Right kidney (tissue), 1 donor: ENCODE results near the gene P2RY6.

Experiments
- DNase-seq: peaks from one replicate; pipeline ENCODE4 v3.0.0-alpha.2; 2016

The P2RY6 gene

DNA sequence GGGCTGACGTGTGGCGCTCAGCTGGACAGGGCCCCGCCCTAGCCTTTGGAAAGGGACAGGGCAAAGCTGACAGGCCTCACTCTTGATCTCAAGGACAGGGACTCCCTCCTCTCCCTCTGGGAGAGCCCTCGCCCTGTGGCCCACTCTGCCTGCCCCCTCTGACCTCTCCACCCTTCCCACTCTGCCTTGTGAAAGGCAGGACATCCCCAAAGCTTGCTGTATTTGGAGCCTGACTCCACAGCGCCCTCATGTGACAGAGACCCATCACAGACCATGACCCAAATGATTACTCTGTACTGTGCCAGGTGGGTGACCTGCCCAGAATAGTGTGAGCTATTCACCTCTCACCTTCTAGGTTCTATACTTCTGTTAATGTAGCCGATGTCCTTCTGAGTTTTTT, 35.3 kb upstream of the P2RY6 start:
- DNase-seq, result no peak

DNA sequence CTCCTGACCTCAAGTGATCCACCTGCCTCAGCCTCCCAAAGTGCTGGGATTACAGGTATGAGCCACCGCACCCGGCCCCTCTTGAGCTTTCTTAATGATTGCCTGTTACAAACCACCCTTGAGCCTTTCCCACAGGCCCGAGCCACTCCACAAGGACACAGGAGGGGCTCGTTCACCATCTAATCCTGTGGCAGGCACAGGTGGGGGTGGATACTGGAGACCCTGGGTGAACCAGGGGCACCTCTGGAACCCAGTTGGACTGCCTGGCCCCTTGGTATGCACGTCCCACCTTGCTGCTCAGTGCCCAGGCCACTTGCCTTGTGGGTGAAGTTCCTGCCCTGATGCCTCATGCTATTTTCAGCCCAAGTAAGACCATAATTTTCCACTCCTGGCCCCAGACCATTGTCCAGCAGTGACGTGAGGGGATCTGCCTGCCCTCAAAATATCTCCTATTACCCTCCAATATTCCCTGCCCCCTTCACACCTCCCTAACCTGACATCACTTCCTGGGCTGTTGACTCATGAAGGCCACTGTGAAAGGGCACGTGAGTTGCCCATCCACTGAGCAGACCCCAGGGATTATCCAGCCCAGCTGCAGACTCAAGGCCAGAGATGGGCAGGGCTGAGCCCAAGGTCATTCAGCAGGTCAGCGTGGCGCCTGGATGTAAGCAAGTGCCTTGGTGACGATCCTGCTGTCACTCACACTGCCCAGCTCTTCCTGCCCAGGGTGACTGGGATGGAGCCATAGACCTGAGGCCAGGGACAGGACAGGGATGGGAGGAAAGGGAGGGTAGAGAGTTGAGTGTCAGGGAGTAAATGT, 34.5 kb upstream of the P2RY6 start:
- DNase-seq, result no peak

GRCh38 chr11:73239111-73239521, 33.0 kb upstream of the P2RY6 start:
- no peak for DNase-seq

GRCh38 chr11:73239571-73240189, 32.5 kb upstream of the P2RY6 start:
- DNase-seq, result no peak

- DNase-seq, result no peak
Observed at GRCh38 chr11:73240190-73240781, 31.9 kb upstream of the P2RY6 start.

DNA sequence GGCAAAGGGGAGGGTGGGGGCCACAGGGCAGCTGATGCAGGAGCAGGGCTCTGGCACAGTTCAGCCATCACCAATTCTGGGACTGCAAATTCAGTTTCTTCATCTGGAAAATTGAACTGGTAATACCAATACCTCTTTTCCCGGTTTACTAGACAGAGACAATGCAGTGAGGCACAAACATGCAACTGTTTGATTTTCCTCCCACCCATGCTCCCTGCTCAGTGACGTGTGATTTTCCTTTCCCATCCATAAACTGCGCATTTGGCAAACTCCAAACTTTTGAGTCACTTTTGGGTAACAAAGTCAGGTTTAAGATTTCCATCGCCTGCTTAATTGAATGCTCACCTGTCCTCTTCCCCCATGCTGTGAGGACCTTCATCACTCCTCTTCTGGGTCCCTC, 30.8 kb upstream of the P2RY6 start:
- DNase-seq, result no peak

DNA sequence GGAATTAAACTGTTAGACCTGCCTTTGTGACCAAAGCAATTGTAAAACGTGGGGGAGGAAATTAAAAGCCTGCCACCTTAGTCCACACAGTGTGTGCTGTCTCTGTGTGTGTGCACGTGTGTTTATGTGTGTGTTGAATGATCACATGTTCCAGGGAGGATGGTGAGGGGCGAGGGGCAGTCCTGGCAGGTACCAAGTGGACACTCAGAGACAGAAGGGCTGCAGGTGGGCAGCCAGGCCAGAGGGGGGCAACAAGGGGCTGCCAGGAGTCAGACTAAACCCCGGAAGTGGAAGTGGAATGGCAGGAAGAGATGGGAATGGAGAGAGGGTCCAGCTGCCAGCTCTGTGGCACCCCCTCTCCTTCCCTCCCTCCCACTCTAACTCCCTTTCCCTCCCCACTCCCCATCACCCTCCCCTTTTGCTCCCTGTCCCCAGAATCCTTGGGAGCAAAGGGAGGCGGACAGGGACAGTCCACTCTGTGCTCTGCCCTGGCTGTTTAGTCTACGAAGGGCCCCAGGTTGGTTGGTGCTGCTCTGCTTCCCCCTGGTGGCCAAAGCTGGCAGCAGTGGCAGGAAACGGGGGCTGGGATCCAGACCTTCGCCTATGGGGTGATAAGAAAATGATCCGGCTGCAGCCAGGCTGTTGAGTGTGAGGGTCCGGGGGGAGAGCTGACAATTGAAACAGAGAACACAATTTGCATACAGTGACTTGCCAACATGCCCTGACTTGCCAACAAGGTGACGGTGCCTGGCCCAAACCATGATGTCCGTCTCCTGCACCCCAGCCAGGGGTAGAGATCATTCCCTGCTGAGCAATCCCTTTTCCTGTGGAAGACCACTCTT, 29.7 kb upstream of the P2RY6 start:
- peak; percentile 78 for DNase-seq

GRCh38 chr11:73243093-73243485, 29.0 kb upstream of the P2RY6 start:
- DNase-seq, result no peak

- no peak for DNase-seq
Observed at GRCh38 chr11:73244589-73245240, 27.4 kb upstream of the P2RY6 start.

GRCh38 chr11:73245461-73245860, 26.7 kb upstream of the P2RY6 start:
- no peak for DNase-seq

DNA sequence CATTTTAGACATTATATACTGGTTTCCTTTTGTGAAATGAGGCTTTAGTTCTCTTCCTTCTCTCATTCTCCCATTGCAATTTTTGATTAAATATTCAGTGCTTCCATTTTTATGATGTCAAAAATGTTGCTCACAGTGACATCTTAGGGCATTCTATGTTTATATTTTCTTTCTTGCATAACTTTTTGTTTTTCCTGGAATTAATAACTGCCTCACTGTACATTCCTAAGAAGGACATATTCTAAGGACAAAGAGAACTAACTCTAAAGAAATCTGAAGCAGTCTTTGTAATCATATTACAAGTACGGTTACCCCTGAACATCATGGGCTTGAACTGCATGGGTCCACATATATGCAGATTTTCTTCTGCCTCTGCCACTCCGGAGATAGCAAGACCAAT, 25.8 kb upstream of the P2RY6 start:
- no peak for DNase-seq

DNA sequence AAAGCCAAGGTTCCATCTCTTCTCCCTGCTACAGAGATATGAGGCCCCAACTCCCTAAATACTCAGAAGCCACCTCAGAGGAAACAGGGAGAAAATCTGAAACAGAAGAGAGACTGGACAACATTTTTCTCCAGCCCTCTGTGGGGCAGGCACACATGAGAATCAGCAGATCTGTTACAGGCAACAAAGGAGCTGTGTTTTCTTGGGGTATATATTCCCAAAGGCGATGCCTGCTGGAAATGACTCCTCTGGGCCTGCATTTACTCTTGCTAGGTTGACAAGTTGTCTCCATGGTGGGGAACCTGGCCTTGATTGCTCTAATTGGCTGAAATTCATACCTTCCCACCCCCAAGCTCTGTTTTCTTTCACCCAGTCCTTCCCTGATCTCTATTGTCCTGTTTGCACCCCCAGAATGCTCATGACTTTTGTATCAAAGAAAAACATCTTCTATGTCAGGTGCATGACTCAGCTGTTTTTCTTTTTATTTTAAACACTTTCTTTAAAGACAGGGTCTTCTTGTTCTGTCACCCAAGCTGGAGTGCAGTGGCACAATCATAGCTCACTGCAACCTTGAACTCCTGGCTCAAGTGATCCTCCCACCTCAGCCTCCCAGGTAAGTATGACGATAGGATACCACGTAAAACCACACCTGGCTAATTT, 23.5 kb upstream of the P2RY6 start:
- DNase-seq, result no peak

DNA sequence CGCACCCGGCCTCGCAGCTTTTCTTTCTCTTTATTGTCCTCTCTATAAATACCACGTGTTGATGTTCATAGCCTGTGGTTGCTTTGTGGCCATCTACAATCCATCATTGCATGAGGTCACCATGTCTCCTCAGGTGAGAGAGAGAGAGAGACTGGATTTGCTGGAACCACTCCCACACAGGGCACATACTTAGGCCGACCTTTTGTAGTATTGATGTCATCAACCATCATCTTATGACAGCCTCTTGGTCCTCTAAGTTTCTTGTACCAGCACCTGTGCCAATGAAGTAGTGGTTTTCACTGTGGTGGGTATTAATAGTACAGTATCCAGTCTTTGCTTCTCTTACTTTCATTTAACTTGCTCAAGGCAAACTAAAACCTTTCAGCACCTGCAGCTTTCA, 22.8 kb upstream of the P2RY6 start:
- DNase-seq, result no peak

GRCh38 chr11:73249853-73250783, 22.0 kb upstream of the P2RY6 start:
- no peak for DNase-seq

GRCh38 chr11:73252577-73253191, 19.5 kb upstream of the P2RY6 start:
- DNase-seq, result no peak

GRCh38 chr11:73257342-73258103, 14.6 kb upstream of the P2RY6 start:
- DNase-seq, result peak; percentile 81

DNA sequence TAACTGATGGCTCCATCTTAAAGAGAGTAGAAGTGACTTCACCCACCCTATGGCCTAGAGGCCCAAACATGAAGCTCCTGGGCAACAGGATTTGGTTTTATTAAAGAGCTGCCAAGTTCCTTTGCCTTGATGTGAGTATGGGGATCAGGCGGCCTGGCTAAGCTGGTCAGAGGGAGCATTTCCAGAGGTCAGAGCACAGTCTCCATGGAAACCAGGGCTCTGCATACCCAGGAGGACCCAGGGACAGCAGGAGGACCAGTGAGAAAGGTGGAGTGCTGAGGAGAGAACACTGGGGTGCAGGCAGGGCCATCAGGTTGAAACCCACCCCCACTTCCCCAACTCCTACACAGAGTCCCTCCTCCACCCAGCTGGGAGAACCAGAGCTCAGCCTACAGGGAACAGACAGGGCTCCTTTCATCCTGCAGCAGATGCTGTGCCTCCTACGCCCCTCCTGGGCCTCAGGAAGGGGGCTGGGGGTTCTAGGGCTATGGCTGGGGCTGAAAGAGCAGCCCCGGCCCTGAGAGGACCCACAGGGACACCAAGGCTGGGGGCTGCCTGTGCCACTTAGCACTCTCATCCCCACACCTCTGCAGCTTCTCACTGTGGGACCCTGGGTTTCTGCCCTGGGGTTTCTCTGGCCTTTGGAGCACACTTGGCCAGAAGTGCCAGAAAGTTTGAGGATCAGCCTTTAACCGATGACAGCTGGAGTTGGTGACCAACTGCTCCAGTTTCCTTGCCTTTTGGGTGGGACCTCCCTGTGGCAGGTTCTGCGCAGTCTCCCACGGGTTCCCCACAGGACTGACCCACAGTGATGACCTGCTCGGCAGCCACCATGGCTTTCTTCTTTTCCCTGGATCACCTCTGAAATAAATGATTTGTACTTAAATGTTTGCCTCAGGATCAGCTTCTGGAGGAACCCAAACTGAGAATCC, 13.8 kb upstream of the P2RY6 start:
- DNase-seq, result no peak
